Endothelial cell of umbilical vein (primary cell): ENCODE data around the gene FBXO24. TPM values are rescaled to one million over a fixed set of nuclear protein-coding genes. Genes with fewer than 3 reads are reported as not detected.

Source experiments
- BruUV-seq: library from RNA; stranded (reverse); fragments of 400-500 nt; replicated peaks from 2 replicates; lab custom pipeline; 2021; lab: Mats Ljungman, UMichigan
- CTCF ChIA-PET: fragments of 300-600, 350-600 bp; sonication (Branson Sonifier 250); formaldehyde crosslinking; loops from one replicate; lab custom pipeline; 2021; ENCODE audit warnings: antibody characterized with exemption, inconsistent platforms; lab: Charles Lee
- POLR2A ChIA-PET: fragments of 300-600, 350-600 bp; sonication (Branson Sonifier 250); formaldehyde crosslinking; loops from one replicate; lab custom pipeline; 2021; ENCODE audit warnings: antibody characterized with exemption, inconsistent platforms; lab: Charles Lee
- DNase-seq: peaks from one replicate; pipeline ENCODE4 v3.0.0-alpha.2; 2011; ENCODE audit warnings: low read depth, low spot score
- FAIRE-seq: peaks from 2 replicates; lab custom pipeline; 2011; peaks lifted over from hg19 to GRCh38; lab: Jason Lieb, UNC
- H2AFZ ChIP-seq: 2 replicates; pipeline ENCODE4 v1.6.0; 2012; ENCODE audit warnings: low read depth, low read length, control low read depth, inconsistent platforms
- H3K27ac ChIP-seq: 2 replicates; pipeline ENCODE4 v1.5.1; 2011; ENCODE audit warnings: low read depth, mild to moderate bottlenecking, control low read depth, low read length, moderate library complexity; ENCODE audit not compliant: insufficient read depth
- H3K27me3 ChIP-seq, 2 experiments: 2 replicates each; pipeline versions ENCODE4 v1.6.0 to v1.6.1; 2011; ENCODE audit warnings: low read length in 2 of 2, mixed read lengths in 1 of 2; ENCODE audit not compliant: control insufficient read depth in 2 of 2, insufficient read depth in 2 of 2
- H3K36me3 ChIP-seq, 2 experiments: 2 replicates in 1 of 2; 3 replicates in 1 of 2; pipeline ENCODE4 v1.5.1; 2011; ENCODE audit warnings: low read length in 2 of 2, mild to moderate bottlenecking in 1 of 2, moderate library complexity in 1 of 2; ENCODE audit not compliant: control insufficient read depth in 2 of 2, insufficient read depth in 2 of 2; ENCODE audit errors: extremely low read depth in 1 of 2
- H3K4me1 ChIP-seq: 3 replicates; pipeline ENCODE4 v1.5.1; 2011; ENCODE audit warnings: mild to moderate bottlenecking, low read length; ENCODE audit not compliant: control insufficient read depth, insufficient read depth; ENCODE audit errors: extremely low read depth
- H3K4me2 ChIP-seq: 2 replicates; pipeline ENCODE4 v1.6.1; 2011; ENCODE audit warnings: low read length, control low read depth, mixed read lengths; ENCODE audit not compliant: insufficient read depth
- H3K4me3 ChIP-seq, 3 experiments: fragments of 200-600 bp in 1 of 3; sonication (generic), shearing (Covaris generic) in 1 of 3; replicated peaks in 1 of 3; 2 replicates each; pipeline ENCODE4 v1.5.1; 2011 to 2016; ENCODE audit warnings: control low read depth in 3 of 3, low read length in 3 of 3, mild to moderate bottlenecking in 2 of 3, inconsistent platforms in 1 of 3, low read depth in 1 of 3, moderate library complexity in 1 of 3; ENCODE audit not compliant: insufficient read depth in 1 of 3
- H3K79me2 ChIP-seq: 2 replicates; pipeline ENCODE4 v1.6.0; 2012; ENCODE audit warnings: low read length, inconsistent platforms; ENCODE audit not compliant: control insufficient read depth, insufficient read depth
- H3K9ac ChIP-seq: replicated peaks from 2 replicates; pipeline ENCODE3; 2011; ENCODE audit warnings: low read length, control low read depth; ENCODE audit not compliant: insufficient read depth; ENCODE audit errors: extremely low read depth
- H3K9me1 ChIP-seq: replicated peaks from 3 replicates; pipeline ENCODE4 v1.6.0; 2011; ENCODE audit warnings: mild to moderate bottlenecking, low read length; ENCODE audit not compliant: control insufficient read depth, insufficient read depth; ENCODE audit errors: extremely low read depth
- H3K9me3 ChIP-seq: replicated peaks from 2 replicates; pipeline ENCODE4 v1.5.1; 2012; ENCODE audit warnings: low read length, inconsistent platforms; ENCODE audit not compliant: control insufficient read depth, insufficient read depth
- H4K20me1 ChIP-seq: replicated peaks from 2 replicates; pipeline ENCODE3; 2011; ENCODE audit warnings: mild to moderate bottlenecking, low read length; ENCODE audit not compliant: control insufficient read depth, insufficient read depth; ENCODE audit errors: extremely low read depth
- EZH2 ChIP-seq: IDR thresholded peaks from 2 replicates; pipeline ENCODE4 v1.6.1; 2012; ENCODE audit warnings: borderline replicate concordance, low read depth, mild to moderate bottlenecking, moderate library complexity, low read length, inconsistent platforms; ENCODE audit not compliant: severe bottlenecking
- FOS ChIP-seq: IDR thresholded peaks from 2 replicates; pipeline ENCODE4 v1.6.1; 2011; ENCODE audit warnings: mild to moderate bottlenecking, low read length, moderate library complexity, borderline replicate concordance; ENCODE audit not compliant: insufficient read depth
- GATA2 ChIP-seq: IDR thresholded peaks from 2 replicates; pipeline ENCODE4 v1.7.0; 2011; ENCODE audit warnings: low read depth, mild to moderate bottlenecking, moderate library complexity, mixed read lengths, low read length; ENCODE audit not compliant: insufficient read length, insufficient read depth
- JUN ChIP-seq: IDR thresholded peaks from 2 replicates; pipeline ENCODE4 v1.6.1; 2011; ENCODE audit warnings: borderline replicate concordance, low read depth; ENCODE audit not compliant: insufficient read length, insufficient read depth
- MYC ChIP-seq: IDR thresholded peaks from one replicate; pipeline ENCODE4 v1.6.1; 2011; ENCODE audit warnings: mild to moderate bottlenecking, low read depth, low read length
- POLR2A ChIP-seq: IDR thresholded peaks from 2 replicates; pipeline ENCODE4 v1.6.1; 2012; ENCODE audit warnings: low read depth, mild to moderate bottlenecking, control low read depth, low read length
- POLR2AphosphoS5 ChIP-seq: IDR thresholded peaks from 2 replicates; pipeline ENCODE4 v1.6.1; 2012; ENCODE audit warnings: low read depth, mild to moderate bottlenecking, control low read depth, low read length, moderate library complexity; ENCODE audit not compliant: insufficient read depth
- dilution Hi-C: fragments of 300-500 bp; cut with MboI; formaldehyde crosslinking; loops from one replicate; pipeline ENCODE4 v1.15.0; 2019; ENCODE audit warnings: low sequenced_read_pairs; ENCODE audit not compliant: extremely low pct_ligation_motif_present
- intact Hi-C: fragments of 100-400 bp; cut with micrococcal nuclease; formaldehyde crosslinking; loops from one replicate; pipeline ENCODE4 v1.10.0; 2022
- polyA plus RNA-seq, 4 experiments: library from polyadenylated mRNA; depleted of rRNA in 3 of 4; stranded (reverse) in 3 of 4; unstranded in 1 of 4; fragments of >200 nt; gene quantifications; 2 replicates each; pipeline versions ENCODE4 v1.2.1 to v1.2.3, GENCODE V29; 2011 to 2012; ENCODE audit warnings: missing spikeins in 1 of 4
- total RNA-seq: library from RNA; stranded (reverse); gene quantifications from 2 replicates; pipeline ENCODE4 v1.2.3, GENCODE V29; 2021
- TF ChIP-seq, protein P1 (sequence below): IDR thresholded peaks from 2 replicates; pipeline ENCODE4 v1.6.1; 2011; ENCODE audit not compliant: insufficient read depth, insufficient read length
- TF ChIP-seq, protein P2 (sequence below), 2 donors: IDR thresholded peaks; 1 replicate in 1 of 2; 2 replicates in 1 of 2; pipeline ENCODE4 v1.5.1; 2011; ENCODE audit warnings: low read length in 2 of 2, mild to moderate bottlenecking in 2 of 2, moderate library complexity in 2 of 2, control low read depth in 1 of 2, inconsistent platforms in 1 of 2, low read depth in 1 of 2; ENCODE audit not compliant: insufficient read depth in 1 of 2; ENCODE audit errors: extremely low read depth in 1 of 2

The FBXO24 gene
- total and polyA plus RNA-seq, 2 donors (not counting 3 experiments of a cell fraction or from before 2014, with no cell fraction given): 0.37 to 0.38 TPM

DNA sequence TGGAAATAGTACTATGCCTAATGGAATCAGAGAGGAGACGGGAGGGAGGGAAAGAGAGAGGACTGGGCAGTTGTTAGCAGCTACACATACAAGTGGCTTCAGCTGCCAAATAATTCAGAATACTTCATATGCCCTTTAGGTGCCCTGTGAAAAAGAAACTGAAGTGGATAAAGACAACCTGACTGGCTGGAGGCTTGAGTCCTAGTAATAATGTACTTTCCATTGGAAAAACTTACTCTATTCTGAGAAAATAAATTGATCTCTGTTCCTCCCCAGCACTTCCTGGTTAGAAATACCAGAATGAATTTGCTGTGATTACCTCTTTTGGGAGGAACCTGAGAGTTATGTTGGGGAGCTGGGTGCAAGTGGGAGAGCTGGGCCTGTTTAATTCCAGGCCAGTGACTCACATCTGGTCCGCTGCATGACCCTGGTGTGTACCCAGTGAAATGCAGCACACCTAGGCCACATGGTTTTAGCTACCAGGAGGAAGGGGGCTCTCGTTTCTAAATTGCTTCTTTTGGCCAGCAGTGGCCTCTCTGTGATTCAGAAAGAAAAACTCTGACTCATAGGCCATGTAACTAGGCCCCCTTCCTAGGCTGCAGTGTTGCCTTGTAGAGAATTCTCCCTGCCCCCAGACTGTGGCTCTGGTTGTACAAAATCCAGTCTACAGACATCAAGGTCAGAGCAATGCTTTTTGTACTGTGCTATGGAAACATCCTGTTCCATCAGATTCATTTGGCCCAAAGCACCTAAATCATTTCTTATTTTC is 40.6 kb upstream of the FBXO24 start:
- Histone ChIP-seq H3K9me1 (no peaks in the 10 kb centered on the region), H4K20me1 (no peaks in the 10 kb centered on the region), H3K9me3 (no peaks in the 10 kb centered on the region), H3K27me3 (no peaks in the 10 kb centered on the region), H3K36me3 (peaks cover 2 to 4% of the 10 kb centered on the region in 2 experiments), H3K9ac (peak overlapping the region; percentile 66), H3K79me2 (peaks cover 24% of the 10 kb centered on the region), H3K4me1 (peaks cover 52% of the 10 kb centered on the region), H3K4me3 (peak overlapping the region in 1 of 3 experiments; percentile 2), H3K4me2 (peak overlapping the region; percentile 81), H3K27ac (peak overlapping the region; percentile 94), H2AFZ (peak overlapping the region; percentile 1)
- POLR2A ChIA-PET: interaction anchor here (1.4 kb wide), 2 partner anchors 13 to 14 kb away, joined by 3 read pairs; no protein-coding TSS in a partner anchor
- CTCF ChIA-PET: interaction anchor here (0.6 to 2.6 kb wide), 10 partner anchors 14 to 104 kb away, joined by 3 to 32 read pairs (median 4); partner anchors contain the start of gene NYAP1
- DNase-seq (peak; percentile 92), FAIRE-seq (no peak)
- TSS peak; percentile 41 for BruUV-seq
- TF ChIP-seq POLR2A: peak; percentile 61
- TF ChIP-seq POLR2AphosphoS5: peak; percentile 61
- TF ChIP-seq, protein P1, sequence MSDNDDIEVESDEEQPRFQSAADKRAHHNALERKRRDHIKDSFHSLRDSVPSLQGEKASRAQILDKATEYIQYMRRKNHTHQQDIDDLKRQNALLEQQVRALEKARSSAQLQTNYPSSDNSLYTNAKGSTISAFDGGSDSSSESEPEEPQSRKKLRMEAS: peak; percentile 7
- peak; percentile 66 for TF ChIP-seq JUN
- no peak for TF ChIP-seq EZH2
- TF ChIP-seq FOS: peak; percentile 96
- peak; percentile 95 for TF ChIP-seq MYC
- TF ChIP-seq, protein P2, sequence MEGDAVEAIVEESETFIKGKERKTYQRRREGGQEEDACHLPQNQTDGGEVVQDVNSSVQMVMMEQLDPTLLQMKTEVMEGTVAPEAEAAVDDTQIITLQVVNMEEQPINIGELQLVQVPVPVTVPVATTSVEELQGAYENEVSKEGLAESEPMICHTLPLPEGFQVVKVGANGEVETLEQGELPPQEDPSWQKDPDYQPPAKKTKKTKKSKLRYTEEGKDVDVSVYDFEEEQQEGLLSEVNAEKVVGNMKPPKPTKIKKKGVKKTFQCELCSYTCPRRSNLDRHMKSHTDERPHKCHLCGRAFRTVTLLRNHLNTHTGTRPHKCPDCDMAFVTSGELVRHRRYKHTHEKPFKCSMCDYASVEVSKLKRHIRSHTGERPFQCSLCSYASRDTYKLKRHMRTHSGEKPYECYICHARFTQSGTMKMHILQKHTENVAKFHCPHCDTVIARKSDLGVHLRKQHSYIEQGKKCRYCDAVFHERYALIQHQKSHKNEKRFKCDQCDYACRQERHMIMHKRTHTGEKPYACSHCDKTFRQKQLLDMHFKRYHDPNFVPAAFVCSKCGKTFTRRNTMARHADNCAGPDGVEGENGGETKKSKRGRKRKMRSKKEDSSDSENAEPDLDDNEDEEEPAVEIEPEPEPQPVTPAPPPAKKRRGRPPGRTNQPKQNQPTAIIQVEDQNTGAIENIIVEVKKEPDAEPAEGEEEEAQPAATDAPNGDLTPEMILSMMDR (IDR thresholded peaks at IDR 0.05; ENCODE audit: extremely low read depth in 1 of 2, insufficient read depth in 1 of 2, low read depth in 1 of 2, low read length in 2 of 2): peak; percentile 9 to 21
- no peak for TF ChIP-seq GATA2
- intact Hi-C loops: loop anchor here (1.0 kb wide), 4 partner anchors 7 to 116 kb away; partner anchors contain the start of genes MEPCE, NYAP1 and TSC22D4
- dilution Hi-C loops: no loop called here
